ENCODE data around the gene LRRC28.

Gene LRRC28

GRCh38 chr15:99341786-99342185, 90.5 kb downstream of the LRRC28 start:
- DNase-seq (ENCODE audit: extremely low read depth in 1 of 2, low read depth in 1 of 2), result no peak

- DNase-seq (ENCODE audit: extremely low read depth in 1 of 2, low read depth in 1 of 2), result no peak
Observed at GRCh38 chr15:99343208-99343607, 91.9 kb downstream of the LRRC28 start.

GRCh38 chr15:99343881-99344551, 92.7 kb downstream of the LRRC28 start:
- DNase-seq (ENCODE audit: extremely low read depth in 1 of 2, low read depth in 1 of 2), result peak in 1 of 2 donors; percentile 21

DNA sequence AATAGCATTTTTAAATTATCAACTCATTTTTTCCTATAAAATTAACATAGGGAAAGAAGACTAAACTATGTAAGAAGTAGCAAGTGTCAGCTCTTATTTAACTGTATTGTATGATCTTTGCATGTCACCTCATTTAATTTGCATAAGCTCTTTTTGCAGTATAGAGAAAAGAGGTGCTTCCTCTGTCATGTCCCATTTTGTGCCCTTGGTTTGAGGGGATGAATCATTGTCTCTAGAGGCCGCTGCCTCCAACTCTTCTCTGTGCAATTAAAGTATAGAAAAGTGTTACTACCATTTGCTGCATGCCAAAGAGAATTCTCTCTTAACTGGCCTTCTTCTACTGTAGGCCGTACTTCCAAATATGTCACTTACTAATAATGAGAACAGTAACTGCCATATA, 93.4 kb downstream of the LRRC28 start:
- DNase-seq (ENCODE audit: extremely low read depth in 1 of 2, low read depth in 1 of 2), result no peak

DNA sequence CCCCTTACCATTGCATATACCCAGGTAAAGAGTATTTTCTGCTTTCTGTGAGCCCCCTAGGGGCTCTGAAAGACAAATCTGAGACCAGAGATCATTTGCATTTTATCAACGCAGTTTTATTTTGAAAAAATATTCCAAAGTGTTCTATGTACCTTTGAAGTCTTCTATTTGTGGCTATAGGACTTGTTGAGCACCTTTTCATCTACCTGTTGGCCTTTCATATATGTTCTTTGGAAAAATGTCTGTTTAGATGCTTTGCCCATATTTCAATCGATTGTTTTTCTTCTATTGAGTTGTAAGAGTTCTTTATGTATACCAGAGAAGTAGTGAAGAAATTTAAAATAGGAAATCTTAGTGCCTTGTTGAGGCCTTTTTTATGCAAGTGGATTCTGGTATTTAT, 94.0 kb downstream of the LRRC28 start:
- no peak for DNase-seq (ENCODE audit: extremely low read depth in 1 of 2, low read depth in 1 of 2)

DNA sequence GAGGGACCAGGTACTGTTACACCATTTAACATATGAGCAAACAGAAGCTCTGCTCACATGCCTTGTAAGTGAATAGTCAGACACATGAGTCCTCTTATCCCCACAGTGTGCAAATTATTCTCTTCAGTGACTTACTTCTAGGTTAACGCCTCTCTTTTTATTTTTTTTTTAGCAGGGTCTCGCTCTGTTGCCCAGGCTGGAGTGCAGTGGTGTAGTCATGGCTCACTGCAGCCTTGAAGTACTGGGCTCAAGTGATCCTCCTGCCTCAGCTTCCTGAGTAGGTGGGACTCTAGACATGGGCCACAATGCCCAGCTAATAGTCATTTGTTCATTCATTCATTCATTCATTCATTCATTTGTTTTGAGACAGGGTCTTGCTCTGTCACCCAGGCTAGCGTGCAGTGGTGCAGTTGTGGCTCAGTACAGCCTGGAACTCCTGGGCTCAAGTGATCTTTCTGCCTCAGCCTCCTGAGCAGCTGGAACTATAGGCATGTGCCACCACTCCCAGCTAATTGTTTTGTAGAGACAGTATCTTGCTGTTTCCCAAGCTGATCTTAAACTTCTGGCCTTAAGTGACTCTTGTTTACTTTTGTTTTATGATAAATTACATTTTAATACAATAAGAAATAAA, 94.7 kb downstream of the LRRC28 start:
- DNase-seq (ENCODE audit: extremely low read depth in 1 of 2, low read depth in 1 of 2), result no peak

- DNase-seq (ENCODE audit: extremely low read depth in 1 of 2, low read depth in 1 of 2), result no peak
Observed at GRCh38 chr15:99347574-99347973, 96.3 kb downstream of the LRRC28 start.

DNA sequence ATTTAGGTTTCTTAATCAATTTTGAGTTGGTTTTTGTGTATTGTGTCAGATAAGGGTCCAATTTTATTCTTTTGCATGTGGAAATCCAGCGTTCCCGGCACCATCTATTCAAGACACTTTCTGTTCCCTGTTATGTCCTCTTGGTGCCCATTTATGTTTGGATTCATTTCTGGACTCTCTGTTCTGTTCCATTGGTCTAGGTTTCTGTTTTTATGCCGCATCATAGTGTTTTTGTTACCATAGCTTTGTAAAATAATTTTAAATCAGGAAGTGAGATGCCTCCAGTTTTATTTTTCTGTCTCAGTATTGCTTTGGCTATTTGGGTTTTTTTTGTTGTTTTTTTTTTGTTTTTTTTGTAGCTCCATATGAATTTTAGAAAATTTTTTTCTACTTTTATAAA, 97.1 kb downstream of the LRRC28 start:
- DNase-seq (ENCODE audit: extremely low read depth in 1 of 2, low read depth in 1 of 2), result no peak

DNA sequence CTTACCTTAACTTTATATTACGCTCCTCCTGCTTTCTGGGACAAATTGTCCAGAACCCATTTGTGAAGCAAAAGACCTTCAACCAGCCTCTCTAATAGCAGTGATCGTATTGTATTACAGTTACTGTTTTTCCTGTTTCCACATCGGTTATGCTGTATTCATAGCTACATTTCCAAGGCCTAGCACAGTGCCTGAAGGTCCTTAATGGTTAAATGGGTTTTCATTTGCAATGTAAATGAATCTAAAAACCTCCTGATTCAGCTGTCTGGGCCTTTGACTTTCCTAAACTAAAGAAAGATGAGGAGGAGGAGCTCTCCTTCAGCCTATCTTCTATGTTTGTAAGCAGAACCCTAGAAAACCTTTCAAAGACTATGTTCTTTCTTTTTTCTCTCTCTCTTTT, 99.1 kb downstream of the LRRC28 start:
- DNase-seq (ENCODE audit: extremely low read depth in 1 of 2, low read depth in 1 of 2), result no peak

- DNase-seq (ENCODE audit: extremely low read depth in 1 of 2, low read depth in 1 of 2), result no peak
Observed at GRCh38 chr15:99359769-99360168, 108.5 kb downstream of the LRRC28 start.

GRCh38 chr15:99361545-99362185, 110.4 kb downstream of the LRRC28 start:
- DNase-seq (ENCODE audit: extremely low read depth in 1 of 2, low read depth in 1 of 2), result no peak

- DNase-seq (ENCODE audit: extremely low read depth in 1 of 2, low read depth in 1 of 2), result no peak
Observed at GRCh38 chr15:99365242-99365641, 114.0 kb downstream of the LRRC28 start.

- no peak for DNase-seq (ENCODE audit: extremely low read depth in 1 of 2, low read depth in 1 of 2)
Observed at GRCh38 chr15:99366013-99366412, 114.7 kb downstream of the LRRC28 start.

DNA sequence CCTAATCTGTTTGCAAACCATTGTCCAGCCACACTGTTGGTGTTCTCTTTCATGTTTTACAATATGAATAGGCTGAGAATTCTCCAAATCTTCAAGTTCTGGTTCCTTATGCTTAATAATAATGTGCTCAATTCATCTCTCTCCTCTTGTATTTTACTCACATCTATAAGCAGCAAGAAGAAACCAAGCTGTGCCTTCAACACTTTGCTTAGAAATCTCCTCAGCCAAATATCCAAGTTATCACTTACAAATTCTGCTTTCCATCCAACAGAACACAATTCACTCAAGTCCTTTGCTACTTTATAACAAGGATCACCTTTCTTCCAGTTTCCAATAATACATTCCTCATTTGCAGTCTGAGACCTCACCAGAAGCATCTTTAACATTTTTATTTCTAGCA, 117.5 kb downstream of the LRRC28 start:
- no peak for DNase-seq (ENCODE audit: extremely low read depth in 1 of 2, low read depth in 1 of 2)

DNA sequence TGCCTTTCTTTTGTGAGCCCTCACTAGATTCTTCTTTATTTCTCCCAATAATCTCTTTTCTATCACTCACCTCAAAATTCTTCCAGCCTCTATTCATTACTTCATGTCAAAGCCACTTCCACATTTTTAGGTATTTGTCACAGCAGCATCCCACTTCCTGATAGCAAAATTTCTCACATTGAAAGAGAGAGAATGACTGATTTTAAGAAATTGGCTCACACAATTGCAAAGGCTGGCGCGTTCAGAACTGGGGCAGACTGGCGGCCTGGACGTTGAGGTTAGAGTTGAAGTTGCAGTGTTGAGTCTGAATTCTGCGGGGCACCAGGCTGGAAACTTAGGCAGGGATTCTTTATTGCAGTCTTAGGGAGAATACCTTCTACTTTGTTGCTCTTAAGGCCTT, 117.9 kb downstream of the LRRC28 start:
- no peak for DNase-seq (ENCODE audit: extremely low read depth in 1 of 2, low read depth in 1 of 2)

- no peak for DNase-seq (ENCODE audit: extremely low read depth in 1 of 2, low read depth in 1 of 2)
Observed at GRCh38 chr15:99371180-99372103, 120.2 kb downstream of the LRRC28 start.

DNA sequence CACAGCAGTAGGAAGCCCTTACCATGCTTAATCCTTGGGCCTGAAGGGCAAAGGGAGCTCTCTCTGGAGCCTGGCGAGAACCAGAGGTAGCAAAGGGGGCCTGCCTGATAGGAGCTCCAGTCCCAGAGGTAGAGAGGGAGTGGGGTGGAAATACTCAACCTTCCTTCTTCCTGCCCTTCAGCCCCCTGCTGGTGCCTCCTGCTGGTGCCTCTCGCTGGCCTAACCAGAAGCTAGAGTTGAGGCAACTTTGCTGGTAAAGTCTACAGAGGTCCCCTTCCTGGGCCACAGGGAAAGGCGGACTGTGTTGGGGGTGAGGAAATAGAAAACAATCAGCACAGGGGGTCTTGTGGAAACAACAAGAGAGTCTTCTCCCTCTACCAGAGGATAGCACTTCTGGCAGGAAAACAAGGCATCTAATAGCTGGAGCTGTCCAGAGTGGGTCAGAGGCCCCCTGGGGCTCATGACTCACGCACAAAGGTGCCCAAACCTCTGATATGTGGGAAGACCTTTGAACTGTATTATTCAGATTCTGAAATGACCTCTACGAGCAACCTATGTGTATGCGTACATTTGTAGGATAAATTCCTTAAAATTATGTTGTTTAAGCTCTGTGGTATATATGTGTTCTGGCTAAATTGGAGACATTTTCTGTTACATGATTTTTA, 133.9 kb downstream of the LRRC28 start:
- DNase-seq (ENCODE audit: extremely low read depth in 1 of 2, low read depth in 1 of 2), result no peak

DNA sequence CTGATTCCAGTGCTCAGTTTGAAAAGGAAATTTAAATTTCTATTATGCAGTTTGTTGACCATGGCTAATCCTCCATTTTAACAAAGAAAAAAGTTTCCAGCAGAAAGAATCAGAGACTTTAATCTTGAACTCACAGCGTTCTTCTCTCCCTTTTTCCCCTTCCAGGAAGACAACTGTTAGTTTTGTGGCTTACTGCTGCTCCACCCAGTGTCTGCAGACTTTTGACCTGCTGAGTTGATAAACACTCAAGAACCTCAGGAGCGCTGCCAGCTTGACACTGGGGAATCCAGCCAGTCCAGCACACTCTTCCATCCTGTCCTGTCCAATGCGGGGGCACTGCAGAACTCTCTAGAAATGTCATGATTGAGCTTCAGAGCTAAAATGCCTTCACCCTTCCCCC, 134.6 kb downstream of the LRRC28 start:
- no peak for DNase-seq (ENCODE audit: extremely low read depth in 1 of 2, low read depth in 1 of 2)

DNA sequence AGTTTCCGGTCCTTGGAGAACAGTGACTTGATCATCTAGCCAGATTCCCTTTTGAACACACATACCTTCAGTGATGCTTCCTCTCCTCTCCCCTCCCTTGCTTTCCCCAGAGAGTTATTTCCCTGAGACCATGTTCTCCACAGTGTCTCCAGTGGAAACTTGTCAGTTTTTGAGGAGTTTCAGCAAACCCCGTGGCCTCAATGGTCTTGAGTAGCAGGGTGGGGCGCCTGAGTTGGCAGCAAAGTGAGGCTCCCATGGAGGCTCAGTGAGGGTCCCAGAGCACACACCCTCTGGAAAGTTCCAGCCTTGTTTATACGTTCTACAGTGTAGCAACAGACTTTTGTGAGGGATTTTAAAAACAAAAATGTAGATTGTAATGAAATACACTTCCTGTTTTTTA, 135.1 kb downstream of the LRRC28 start:
- no peak for DNase-seq (ENCODE audit: extremely low read depth in 1 of 2, low read depth in 1 of 2)

GRCh38 chr15:99387421-99388168, 136.3 kb downstream of the LRRC28 start:
- DNase-seq (ENCODE audit: extremely low read depth in 1 of 2, low read depth in 1 of 2), result no peak

All from stimulated activated CD8-positive, alpha-beta memory T cell treated with anti-CD3 and anti-CD28 coated beads, Interleukin-7, amount 100 ng/mL, for 48 hours (primary cell).